NCI-H2227 treated with DMSO at 0.1 percent for 48 hours (cell line): Measurements from ENCODE around the gene PARG.
"Not testable (repeated sequence)": the region's sequence is repeated elsewhere in the genome, so short reads cannot be mapped to it uniquely, and the experiment has no call there.

Experiments used
- DNase-seq: peaks from one replicate; lab custom pipeline; 2025; lab: John Stamatoyannopoulos, UW

Gene PARG

DNA sequence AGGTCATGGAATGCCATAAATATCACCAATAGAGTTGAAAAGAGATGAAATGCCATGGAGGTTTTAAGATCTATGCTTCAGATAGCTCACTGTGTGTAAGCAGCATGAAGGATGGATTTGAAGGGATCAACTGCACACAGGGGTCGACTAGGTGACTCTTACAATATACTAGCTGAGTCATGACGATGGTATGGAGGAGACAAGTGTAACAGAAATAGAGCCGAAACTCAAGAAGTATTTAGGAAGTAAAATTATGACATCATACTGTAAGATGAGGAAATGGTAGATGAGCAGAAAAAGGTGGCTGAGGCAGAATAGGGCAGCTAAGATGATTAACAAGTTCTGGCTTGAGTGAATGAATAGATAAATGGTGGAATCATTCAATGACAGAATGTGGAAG lies 38.0 kb downstream of the PARG start:
- not testable (repeated sequence) for DNase-seq

DNA sequence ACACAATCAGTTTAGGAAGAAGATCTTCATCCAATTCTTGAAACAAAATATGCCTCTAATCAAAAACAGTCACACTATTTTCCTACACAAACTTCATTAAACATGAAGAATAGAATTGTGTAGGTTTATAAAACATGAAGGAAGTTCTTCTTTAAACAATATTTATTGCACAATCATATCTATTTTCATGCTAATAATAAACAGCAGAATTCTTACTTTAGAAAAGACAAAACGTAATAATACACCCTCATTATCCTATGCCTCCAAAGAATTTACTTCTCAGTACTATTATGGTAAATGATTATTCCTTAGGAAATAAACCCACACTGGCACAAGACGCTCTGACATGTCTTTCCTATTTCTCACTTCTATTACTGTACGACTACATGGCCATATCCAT lies 41.4 kb downstream of the PARG start:
- DNase-seq, result not testable (repeated sequence)

DNA sequence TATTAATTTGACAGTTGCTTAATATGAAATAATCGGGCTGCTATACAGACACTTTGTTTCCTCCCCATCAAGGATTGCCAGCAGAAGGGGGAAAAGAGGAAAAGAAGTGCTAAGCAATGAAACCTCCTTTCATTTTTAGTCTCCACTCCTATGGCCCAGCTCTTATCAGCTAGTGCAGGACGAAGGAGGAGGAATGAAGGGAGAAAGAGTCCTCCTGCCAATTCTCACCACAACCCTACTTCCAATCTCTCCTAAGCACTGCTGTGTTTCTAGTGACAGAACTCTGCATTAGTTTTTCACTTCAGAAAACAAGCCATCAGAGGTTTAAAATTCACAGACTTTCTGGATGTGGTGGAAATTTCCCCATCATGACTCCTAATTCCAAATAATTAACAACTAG lies 41.8 kb downstream of the PARG start:
- DNase-seq, result not testable (repeated sequence)

DNA sequence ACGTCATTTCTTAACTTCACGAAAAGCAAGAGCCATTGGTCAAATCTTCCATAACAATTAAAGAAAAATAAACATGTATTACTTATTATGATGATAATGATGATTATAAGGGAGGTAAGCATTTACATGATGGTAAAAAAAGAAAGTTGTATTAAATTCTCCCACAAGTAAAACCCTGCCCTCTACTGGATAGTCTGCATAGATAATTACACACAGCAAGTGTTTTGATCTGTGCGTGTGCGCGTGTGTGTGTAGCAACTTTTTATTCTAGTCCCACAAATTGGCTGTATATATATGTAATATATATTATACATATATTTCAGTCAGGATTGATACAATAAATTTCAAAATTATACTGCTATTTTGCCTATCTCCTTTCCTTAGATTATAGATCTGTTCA lies 51.8 kb downstream of the PARG start:
- DNase-seq, result not testable (repeated sequence)

DNA sequence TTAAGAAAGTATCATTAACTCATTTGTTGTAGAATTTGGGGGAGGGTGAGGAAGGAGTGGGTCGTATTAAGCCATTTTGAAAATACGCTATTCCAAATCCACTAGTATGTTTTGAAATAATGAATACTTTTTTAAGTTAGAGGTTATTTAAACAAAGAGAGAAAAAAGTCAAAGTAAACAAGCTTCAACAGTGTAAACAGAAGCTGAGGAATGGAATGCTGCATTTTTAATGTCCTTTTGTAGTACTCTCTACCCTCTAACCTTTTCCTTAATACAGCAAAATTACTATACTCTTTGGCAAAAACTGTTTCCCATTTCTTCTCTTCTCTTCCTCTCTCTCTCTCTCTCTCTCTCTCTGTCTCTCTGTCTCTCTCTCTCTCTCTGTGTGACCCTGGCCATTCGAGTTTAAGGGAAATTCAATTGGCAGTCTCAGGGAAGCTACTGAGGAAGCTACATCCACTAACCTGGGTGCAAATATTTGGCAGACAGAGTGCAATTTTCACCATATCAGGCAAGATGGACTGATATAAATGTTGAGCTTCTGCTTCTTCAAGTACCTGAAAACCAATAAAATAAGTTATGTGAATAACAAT lies 57.0 kb downstream of the PARG start:
- DNase-seq, result not testable (repeated sequence)

DNA sequence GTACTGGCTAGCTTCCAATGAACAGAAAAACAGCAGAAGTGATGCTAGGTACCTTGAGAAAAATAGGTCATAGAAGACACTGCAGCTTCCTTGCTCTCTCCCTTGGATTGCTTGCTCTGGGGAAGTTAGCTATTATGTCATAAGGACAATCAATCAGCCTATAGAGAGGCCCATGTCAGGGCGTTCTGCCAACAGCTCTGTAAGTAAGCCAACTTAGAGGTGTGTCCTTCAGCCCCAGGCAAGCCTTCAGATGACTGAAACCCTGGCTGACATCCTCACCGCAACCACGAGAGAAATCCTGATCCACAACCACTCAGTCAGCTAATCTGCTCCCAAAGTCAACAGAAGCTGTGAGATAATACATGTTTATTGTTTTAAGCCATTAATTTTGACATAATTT lies 58.0 kb downstream of the PARG start:
- not testable (repeated sequence) for DNase-seq

DNA sequence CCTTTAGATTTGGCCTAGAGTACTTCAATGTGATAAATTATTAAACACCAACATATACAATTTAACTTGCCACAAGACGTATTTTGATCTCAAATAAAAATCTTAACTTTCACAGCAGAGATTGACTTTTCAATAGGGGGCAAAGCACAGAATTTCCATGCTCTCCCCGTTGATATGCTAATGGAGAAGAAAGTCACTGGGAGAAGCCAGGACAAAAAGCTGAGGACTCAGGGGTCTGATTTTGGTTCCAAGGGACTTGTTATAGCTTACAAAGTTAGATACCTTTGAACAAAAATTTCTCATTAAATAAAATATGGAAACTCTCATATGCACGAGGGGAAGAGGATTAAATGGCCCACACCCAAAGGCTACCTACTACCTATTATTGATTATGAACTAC lies 59.5 kb downstream of the PARG start:
- DNase-seq, result not testable (repeated sequence)

DNA sequence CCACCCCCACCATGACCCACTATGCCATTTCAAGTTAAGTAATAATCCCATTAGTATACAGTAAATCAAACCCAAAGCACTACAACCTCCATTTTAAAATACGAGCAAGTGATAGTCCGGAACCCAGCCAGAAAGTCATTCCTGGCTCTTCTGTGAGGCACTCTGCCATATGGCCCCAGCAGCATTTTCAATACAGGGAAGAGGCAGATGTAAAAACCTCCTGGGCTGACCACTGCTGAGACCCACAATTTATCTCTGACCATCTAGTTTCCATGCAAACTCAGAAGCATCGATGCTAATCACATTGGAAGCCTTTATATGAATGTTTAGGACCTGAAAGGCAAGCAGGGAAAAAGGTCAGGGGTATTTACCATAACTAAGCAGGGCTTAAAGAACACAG lies 69.1 kb downstream of the PARG start:
- not testable (repeated sequence) for DNase-seq

DNA sequence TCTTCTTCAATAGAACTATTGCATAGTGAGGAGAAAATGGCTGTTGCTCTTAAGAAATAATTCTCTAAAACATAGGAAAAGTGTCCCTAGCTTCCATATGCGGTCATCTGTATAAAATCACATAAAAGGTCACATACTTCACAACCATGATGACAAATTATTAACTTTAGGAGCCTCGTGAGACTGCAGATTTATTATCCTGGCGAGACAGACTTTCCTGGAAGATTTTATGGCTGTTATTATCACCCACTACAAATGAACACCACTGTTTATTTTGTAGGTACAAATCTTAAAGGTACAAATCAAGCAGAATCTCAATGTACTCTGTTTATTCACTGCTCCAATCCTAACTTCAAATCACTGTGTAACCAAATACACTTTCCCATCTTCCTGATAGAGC lies 70.4 kb downstream of the PARG start:
- DNase-seq, result not testable (repeated sequence)

DNA sequence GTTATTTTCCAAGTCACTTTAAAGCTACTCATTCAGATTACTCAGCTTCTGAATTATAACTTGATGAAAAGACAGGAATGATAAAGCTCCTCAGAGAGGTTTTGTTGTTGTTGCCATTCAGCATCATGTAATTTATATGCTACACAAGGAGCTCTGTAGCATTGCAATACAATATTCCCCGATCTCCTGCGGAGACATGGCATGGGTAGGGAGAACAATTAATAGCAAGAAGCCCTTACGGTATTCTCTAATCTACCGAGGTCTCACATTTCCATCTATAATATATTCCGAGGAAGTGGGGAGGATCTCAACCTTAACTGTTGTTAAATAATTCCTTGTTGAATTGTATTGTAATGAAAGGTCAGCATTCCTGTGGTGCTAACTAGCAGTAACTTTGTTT lies 81.9 kb downstream of the PARG start:
- not testable (repeated sequence) for DNase-seq

DNA sequence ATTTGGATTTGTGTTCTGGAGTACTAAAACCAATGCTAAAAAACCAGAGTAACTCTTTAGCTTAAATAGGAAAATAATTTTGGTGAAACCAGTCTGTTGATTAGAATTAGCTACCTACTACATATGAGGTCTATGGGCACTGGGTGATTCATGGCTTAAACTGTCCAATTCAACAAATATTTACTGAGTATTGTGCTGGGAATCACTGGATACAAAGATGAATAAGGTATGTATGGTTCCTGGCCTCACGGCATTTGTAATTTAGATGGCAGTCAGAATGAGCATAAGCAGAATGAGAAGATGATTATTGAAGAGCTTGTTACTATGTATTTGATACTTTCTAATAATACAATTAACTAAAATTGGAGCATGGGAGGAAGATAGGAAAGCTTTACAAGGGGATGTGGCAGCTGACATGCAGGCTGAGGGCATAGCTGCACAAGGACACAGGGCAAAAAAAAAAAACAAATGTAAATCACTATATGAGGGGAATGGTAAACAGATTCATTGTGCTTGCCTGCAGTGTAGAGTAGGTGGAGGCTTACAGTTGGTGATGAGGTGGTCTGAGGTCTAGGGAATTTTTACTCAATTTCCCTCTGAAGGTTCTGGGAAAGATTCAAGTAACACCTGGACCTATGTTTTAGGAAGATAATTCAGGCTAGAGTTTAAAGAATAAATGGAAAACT lies 83.0 kb downstream of the PARG start:
- DNase-seq, result not testable (repeated sequence)

DNA sequence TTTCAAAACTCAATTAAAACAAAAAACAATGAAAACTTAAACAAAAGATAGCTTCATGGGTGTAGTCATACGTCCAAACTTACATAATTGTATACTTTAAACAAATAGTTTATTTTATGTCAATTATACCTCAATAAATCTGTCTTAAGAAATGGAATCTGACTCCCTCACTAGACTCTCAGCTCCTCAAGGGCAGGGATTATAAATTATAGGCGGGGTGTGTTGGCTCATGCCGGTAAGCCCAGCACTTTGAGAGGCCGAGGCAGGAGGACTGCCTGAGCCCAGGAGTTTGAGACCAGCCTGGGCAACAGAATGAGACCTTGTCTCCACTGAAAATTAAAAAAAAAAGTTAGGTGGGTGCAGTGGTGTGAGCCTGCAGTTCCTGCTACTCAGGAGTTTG lies 92.3 kb downstream of the PARG start:
- not testable (repeated sequence) for DNase-seq

DNA sequence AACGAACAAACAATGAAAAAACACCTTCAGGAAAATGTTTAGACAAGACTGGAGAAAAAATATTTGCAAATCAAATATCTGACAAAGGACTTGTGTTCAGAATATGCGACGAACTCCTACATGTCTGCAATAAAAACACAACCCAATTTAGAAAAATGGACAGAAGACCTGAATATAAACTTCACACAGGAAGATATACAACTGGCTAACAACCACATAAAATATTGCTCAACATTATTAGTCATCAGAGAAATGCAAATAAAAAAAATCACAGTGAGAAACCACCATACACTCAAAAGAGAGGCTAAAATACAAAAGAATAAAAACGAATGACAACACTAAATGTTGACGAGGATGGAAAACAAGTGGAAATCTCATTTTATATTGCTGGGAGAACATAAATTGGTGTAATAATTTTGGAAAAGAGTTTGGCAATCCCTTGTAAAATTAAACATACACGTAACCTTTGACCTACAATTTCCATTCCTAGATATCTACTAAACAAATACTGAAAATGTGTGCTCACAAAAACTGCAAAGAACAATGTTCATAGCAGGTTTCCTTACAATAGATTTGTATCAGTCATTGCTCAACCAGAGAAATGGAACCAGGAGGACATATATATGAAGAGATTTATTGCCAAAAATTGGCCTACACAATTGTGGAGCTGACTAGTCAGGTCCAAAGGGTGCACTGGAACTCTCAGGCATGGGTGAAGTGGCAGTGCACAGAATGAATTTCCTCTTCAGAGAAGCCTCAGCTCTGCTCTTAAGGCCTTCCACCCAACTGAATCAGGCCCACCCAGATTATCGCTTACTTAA lies 96.8 kb downstream of the PARG start:
- no peak for DNase-seq

DNA sequence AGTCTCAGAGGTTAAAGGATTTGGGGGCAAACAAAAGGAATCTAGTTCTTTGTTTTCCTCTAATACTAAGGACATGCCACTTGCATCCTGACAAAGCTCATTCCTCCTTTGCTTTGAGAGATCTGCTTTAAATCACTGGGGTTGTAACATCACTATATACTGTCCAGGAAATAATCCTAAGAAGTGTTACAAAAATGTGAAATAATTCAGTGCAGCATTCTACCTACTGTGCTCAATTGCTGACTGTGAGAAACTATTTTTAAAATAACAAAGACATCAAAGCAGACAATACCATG lies 99.5 kb downstream of the PARG start:
- DNase-seq, result not testable (repeated sequence)

DNA sequence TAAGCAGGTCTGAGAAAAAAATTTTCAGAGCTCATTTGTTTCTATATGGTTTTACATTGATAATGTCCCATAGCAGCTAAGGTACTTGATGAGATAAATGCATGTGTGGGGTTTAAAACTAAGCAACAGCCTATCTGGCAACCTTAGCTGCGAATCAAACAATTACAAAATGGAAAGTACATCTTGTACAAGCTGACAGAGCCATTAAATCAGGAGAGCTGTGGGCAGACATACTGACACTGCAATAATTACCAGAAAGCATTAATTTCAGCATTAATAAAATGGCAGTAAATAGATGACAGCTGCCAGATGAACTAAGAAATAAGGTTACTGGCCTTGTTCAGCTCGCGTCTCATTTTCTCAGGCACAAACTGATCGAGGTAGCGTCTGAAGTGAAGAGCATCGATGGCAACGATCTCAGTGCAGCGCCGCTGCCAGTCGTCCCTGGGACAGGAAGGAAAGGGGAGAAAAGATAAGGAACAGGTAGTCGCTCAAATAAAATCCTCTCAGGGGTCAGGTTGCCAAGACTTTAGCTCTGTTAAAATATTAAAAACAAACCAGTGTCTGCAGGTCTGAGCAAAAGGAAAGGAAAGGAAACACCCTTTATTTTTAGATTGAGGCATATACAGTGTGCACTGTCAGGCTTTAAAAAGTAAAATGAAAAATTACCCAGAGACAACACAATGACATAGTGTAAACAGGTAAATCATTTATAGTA lies 100.1 kb downstream of the PARG start:
- no peak for DNase-seq

DNA sequence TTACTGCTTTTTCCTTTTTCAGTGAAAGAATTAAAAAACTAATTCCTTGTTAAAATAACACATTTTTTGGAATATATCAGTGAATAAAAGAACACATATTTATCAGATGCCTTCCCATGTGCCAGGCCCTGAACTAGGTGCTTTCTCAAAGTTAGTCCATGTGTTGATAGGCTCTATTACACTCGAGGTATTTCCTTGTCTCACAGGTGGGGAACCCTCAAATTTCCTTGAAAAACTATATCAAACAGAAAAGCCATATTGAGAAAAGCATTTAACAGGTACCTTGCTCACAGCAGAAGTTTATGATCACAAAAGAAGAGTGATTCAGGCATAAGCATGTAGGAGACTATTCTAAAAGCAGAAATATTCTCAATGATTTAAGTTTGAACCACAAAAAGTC lies 104.1 kb downstream of the PARG start:
- no peak for DNase-seq

DNA sequence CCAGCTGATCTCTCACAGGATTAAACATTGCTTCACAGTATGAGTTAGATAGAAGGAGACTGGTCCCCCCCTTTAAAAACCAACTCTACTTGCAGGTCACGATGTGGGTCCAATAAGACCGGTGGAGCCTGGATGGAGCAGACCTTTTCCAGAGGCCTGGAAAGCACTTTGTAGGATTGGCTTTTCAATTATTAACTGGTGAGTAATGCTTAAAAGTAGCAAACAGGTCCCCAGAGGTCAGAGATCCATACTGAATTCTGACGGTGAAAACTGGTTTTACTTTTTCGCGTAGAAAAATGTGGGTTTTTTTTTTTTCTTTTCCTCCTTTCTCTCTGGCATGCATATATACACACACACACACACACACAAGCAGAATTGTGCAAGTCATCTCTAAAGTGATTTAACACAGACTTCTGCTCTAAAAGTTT lies 104.8 kb downstream of the PARG start:
- DNase-seq, result no peak

DNA sequence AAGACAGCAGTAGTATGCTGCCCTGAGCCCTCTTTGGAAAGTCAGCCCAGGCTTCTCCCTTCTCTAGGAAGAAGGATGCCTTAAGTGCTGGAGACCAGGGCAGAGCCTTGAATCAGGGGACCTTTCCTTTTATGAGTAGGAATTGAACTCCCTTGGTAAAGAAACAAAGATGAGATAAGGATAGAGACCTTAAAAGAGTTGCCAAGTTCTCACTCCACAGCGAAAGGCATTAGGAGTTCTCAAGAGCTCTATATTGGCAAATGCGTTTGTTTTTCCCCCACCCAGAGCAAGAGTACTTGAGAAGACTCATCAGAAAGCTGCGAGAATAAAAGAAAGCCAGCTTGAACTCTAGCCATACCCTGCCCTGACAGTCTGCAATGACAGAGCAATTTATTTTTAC lies 106.9 kb downstream of the PARG start:
- no peak for DNase-seq

DNA sequence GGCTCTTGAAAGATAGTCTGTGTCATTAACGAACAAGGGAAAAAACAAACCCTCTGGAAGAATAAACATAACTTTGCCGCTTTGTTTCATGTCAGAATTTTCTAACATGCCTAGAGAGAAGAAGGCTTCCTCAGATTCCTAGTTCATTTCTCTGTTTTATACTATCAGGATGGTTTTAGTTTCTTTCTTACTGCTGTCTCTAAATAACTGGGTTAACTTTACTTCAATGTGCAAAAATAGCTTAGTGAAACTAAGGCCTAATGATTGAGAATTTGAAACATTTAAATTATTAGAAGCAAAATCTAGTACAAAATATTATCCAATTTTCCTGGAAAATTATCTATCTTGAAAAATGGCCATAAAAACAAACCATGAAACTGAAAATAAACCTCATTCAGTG lies 107.6 kb downstream of the PARG start:
- DNase-seq, result no peak

DNA sequence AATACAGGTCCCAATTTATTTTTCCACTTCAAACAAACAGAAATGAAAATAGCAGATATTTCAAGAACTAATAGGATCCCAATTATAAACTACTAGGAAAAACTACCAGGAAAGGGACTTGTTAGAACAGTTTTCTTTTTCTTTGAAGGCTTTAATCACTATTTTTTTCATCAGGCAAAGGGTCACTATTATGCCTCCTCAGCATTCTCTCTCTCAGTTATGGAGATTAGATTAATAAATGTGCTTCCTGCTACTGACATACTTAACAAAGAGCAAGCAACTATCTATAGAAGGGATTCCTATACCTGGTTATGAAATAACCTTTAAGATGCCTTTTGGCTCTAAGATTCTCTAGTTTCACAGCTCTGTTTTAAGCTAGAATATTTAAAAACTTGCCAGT lies 108.7 kb downstream of the PARG start:
- no peak for DNase-seq

DNA sequence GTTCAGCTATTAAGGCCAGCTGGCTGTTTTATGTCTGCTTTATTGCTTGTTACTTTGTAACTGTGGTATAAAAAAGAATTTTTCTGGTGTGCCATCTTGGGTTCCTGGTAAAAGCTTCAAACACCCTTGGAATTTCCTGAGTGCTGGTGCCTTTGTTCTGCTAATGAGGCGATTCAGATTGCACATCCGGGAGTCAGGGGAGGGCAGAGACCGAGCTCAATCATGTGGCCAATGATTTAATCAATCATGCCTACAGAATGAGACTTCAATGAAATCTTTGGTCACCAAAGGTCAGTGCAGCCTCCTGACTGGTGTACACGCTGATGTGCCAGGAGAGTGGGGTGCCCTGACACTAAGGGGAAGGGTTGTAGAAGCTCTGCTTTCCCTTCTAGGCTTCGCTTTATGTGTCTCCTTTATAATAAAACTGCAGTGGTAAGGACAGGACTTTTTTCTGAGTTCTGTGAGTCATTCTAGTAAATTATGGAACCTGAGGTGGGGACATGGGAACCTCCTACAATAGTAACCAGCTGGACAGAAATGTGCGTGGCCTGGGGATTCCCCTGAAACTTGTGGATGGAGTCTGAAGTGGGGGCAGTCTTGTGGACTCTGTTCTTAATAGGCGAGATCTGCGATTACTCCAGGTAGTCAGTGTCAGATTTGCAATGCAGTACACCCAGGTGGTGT lies 110.3 kb downstream of the PARG start:
- DNase-seq, result no peak

DNA sequence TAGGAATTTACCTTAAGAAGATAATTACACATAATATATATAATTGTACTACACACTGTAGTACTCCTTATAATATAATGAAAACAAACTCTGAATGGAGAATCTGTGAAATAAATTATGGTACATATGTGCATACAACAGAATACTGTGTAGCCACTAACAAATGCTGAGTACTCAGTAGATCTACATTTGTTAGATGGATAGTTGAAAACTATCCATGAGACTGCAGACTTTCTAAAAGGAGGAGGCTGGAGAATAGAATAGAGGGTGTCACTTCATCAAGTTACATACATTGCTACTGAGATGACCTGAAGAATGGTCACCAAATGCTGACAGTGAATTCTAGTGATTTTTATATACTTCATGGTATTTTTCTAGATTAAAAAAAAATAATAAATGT lies 111.0 kb downstream of the PARG start:
- no peak for DNase-seq
